GM12891 (cell line): ENCODE data around the gene C19orf38.
A peak's percentile ranks its signal among the peaks of the same experiment; 100 is the strongest.
"Not testable (repeated sequence)": the region's sequence is repeated elsewhere in the genome, so short reads cannot be mapped to it uniquely, and the experiment has no call there.

ENCODE experiments used
- DNase-seq: peaks from one replicate; pipeline ENCODE4 v3.0.0; 2011; ENCODE audit warnings: low spot score; ENCODE audit not compliant: insufficient read length
- FAIRE-seq: peaks from 2 replicates; lab custom pipeline; 2011; peaks lifted over from hg19 to GRCh38; lab: Jason Lieb, UNC
- PAX5 ChIP-seq: IDR thresholded peaks from 2 replicates; pipeline ENCODE4 v1.6.1; 2011; ENCODE audit warnings: low read length, moderate library complexity, mild to moderate bottlenecking; ENCODE audit not compliant: insufficient read depth, severe bottlenecking
- POLR2A ChIP-seq: IDR thresholded peaks from 2 replicates; pipeline ENCODE4 v1.6.1; 2011; ENCODE audit warnings: low read depth, low read length, control low read depth
- POLR2AphosphoS5 ChIP-seq: IDR thresholded peaks from 2 replicates; pipeline ENCODE4 v1.6.1; 2011; ENCODE audit warnings: low read depth, low read length, control low read depth
- POU2F2 ChIP-seq: IDR thresholded peaks from 2 replicates; pipeline ENCODE4 v1.6.1; 2011; ENCODE audit warnings: low read depth, mild to moderate bottlenecking, control low read depth, low read length, moderate library complexity
- SPI1 ChIP-seq: IDR thresholded peaks from 2 replicates; pipeline ENCODE4 v1.6.1; 2011; ENCODE audit warnings: low read depth, low read length, control low read depth
- TAF1 ChIP-seq: IDR thresholded peaks from 2 replicates; pipeline ENCODE4 v1.6.1; 2011; ENCODE audit warnings: low read depth, low read length, control low read depth

The C19orf38 gene

GRCh38 chr19:10835089-10835753, 13.0 kb upstream of the C19orf38 start:
- FAIRE-seq (no peak), DNase-seq (peak; percentile 99)
- TF ChIP-seq TAF1 (no peak), POLR2AphosphoS5 (peak; percentile 48; the same call in 1 of the 2 replicates), POLR2A (peak; percentile 41), PAX5 (no peak), POU2F2 (peak; percentile 8; the same call in 1 of the 2 replicates)

DNA sequence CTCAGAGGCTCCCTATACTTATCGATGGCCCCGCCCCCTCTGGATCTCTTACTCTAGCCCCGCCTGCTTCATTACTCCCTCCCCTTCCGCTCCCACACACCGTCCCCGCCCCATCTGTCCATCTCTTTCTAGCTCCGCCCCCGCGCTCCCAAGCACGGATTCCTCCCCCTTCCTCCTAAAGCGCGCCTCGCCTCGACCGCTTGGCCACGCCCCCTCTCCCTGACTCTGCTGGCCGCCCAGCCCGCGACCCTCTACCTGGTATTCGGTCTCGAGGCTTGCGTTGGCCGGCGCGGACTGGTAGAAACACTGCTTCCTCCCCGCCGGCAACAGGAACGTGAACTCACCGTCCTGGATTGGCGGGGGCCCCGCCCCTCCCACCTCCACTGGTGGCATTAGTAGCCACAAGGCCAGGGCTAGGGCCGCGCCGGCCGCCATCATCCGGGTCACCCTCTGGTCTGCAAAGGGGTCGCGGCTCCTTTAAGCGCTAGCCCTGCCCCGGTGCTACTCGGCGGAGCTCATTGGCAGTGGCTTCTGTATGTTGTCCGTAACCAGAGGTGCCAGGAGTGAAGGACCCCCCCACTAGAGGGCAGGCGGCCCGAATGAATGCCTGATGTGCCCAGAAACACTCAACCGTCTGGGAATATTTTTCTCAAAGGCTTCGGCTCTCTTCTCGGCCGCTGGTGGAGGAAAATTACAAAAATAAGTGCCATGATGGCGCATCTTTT, 12.3 kb upstream of the C19orf38 start, which contains the start of gene TMED1:
Gene TMED1, minus strand, starts transcription at position 459 of the 725 bp plus-strand sequence. Its CDS starts 21 bp downstream, at position 438.
- TF ChIP-seq PAX5 (no peak), TAF1 (peak; percentile 73), POU2F2 (0 out of 2 replicates have a peak, but pooled peaks have one; percentile 6), POLR2AphosphoS5 (peak; percentile 45; the same call in 1 of the 2 replicates), SPI1 (no peak), POLR2A (peak; percentile 32)
- peak; percentile 96 for FAIRE-seq
- peak; percentile 95 for DNase-seq

DNA sequence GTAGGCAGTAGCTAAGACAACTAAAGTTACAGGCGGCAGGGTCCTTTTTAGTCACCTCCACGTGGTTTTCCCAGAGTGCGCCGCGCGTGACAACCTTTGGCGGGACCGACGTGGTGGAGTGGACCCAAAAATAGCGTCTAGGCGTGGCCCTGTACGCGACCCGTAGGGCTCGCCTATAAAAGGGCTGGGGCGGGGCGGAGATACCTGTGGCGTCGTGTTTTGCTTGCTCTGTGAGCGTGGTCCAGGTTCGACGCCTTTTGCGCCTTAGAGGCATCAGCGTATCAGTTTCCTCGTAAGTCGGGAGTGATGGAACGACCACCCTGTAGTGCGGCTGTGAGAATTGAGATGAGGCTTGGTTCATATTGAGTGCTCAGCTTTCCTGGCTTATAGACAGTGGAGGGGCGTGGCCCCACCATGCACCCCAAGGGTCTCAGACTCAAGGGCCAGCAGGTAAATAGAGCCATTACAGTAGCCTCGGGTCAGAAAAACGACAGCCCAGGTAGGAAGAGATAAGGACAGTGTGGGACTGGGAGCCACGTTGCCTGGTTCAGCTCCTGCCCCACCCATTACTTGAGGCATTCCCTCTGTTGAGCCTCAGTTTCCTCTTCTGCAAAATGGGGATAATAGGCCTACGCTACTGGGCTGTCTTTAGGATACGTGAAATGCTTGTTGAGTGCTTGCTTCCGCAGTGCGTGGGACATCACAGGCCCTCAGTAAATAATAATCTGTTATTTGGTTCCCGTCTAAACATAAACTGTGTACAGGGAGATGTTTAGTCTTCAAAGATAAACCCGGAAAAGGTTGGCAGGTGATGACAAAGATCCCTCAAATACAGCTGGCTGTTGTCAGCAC, 11.5 kb upstream of the C19orf38 start:
- DNase-seq (peak; percentile 77), FAIRE-seq (no peak)
- TF ChIP-seq POU2F2 (no peak), SPI1 (no peak), POLR2A (no peak), TAF1 (no peak), PAX5 (no peak), POLR2AphosphoS5 (no peak)

DNA sequence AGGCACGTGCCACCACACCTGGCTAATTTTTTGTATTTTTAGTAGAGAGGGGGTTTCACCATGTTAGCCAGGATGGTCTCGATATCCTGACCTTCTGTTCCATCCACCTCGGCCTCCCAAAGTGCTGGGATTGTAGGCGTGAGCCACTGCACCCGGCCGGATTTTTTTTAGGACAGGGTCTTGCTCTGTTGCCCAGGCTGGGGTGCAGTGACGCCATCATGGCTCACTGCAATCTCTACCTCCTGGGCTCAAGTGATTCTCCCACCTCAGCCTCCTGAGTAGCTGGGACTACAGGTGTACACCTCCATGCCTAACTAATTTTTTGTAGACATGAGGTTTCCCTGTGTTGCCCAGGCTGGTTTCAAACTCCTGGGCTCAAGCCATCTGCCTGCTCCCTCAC, 10.6 kb upstream of the C19orf38 start:
- not testable (repeated sequence) for FAIRE-seq, DNase-seq

DNA sequence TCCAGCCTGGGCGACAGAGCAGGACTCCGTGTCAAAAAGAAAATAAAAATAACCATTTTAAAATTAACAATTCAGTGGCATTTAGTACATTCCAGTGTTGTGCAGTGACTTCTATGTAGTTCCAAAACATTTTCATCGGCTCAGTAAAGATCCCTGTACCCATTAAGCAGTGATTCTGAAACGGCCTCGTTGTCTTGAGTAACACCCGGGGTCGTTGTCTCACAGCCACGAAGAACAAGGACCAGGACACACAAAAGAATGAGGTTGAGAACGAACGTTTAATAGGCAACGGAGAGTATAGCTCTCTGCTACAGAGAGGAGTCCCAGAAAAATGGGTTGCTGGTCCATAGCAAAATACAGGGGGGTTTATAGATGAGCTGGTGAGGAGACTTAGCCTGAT, 9.8 kb upstream of the C19orf38 start:
- no peak for TF ChIP-seq TAF1
- no peak for TF ChIP-seq PAX5
- TF ChIP-seq SPI1, result no peak
- no peak for TF ChIP-seq POLR2A
- TF ChIP-seq POLR2AphosphoS5, result no peak
- TF ChIP-seq POU2F2, result no peak
- FAIRE-seq (no peak), DNase-seq (no peak)

GRCh38 chr19:10839114-10840050, 8.8 kb upstream of the C19orf38 start:
- TF ChIP-seq PAX5 (no peak), POLR2AphosphoS5 (no peak), SPI1 (no peak), POU2F2 (no peak), POLR2A (no peak), TAF1 (no peak)
- no peak for FAIRE-seq
- DNase-seq, result no peak

DNA sequence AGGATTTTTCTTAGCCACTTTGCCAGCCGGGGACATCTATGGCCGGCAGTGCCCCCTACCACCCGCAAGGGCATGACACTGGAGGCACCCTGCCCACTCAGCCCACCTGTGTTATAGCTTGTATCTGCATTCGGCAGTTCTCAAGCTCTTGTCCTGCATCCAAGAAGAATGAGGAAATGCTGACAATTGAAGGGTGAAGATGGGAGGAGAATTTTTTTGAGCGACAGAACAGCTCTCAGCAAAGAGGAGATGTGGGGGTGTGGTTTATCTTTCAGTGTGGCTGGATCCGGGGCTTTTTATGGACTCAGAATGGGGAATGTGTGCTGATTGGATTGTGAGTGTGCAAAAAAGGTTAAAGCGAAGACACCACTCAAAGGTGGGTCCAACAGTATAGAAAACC, 5.4 kb upstream of the C19orf38 start:
- TF ChIP-seq POU2F2, result no peak
- no peak for TF ChIP-seq SPI1
- no peak for TF ChIP-seq POLR2A
- TF ChIP-seq POLR2AphosphoS5, result no peak
- no peak for TF ChIP-seq TAF1
- no peak for TF ChIP-seq PAX5
- no peak for DNase-seq
- FAIRE-seq, result no peak

DNA sequence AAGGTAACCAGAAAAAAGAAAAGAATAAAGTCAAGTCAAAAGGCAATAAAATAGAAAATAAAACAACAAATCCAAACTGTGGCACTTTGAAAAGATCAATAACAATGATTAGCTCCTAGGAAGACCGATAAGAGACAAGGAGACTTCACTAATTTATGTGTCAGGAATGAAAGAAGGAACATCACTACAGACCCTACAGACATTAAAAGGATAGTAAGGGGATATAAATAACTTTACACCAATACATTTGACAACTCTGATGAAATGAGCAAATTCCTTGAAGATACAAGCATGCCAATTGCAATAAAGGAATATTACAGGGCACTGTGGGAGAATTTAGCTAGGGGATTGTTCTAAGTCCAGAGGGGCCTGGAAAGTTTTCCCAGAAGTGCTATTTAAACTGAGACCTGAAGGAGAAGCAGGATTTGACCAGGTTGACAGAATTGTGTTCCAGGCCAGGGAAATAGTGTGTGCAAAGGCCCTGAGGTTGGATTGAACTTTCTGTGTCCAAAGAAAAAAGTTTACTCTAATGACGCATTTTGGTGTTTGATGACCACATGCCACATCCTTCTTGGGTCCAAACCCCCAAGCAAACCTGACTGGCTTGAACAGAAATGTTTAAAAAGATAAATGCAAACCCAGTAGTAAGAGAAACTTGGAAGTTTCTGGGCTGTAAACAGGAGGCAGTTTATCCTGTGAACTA, 1.6 kb upstream of the C19orf38 start:
- no peak for TF ChIP-seq POLR2AphosphoS5
- TF ChIP-seq POU2F2, result no peak
- no peak for TF ChIP-seq PAX5
- no peak for TF ChIP-seq POLR2A
- TF ChIP-seq SPI1, result no peak
- FAIRE-seq (no peak), DNase-seq (no peak)
